GM10248 (cell line): ENCODE measurements around the gene TMC3.
"Not testable (repeated sequence)": the region's sequence is repeated elsewhere in the genome, so short reads cannot be mapped to it uniquely, and the experiment has no call there.

ENCODE experiments used
- CTCF ChIA-PET: fragments of 300-600 bp; sonication (Branson Sonifier 250); formaldehyde crosslinking; extraction: SDS; loops from one replicate; lab custom pipeline; 2021; ENCODE audit warnings: antibody characterized with exemption; lab: Yijun Ruan, JAX
- POLR2A ChIA-PET: fragments of 350-650 bp; sonication (Branson Sonifier 250); formaldehyde crosslinking; extraction: SDS; loops from one replicate; lab custom pipeline; 2020; ENCODE audit warnings: antibody characterized with exemption; lab: Yijun Ruan, JAX
- DNase-seq: peaks from one replicate; pipeline ENCODE4 v3.0.0; 2012; ENCODE audit errors: extremely low spot score
- TF ChIP-seq, protein P1 (sequence below): IDR thresholded peaks from 2 replicates; pipeline ENCODE4 v1.5.1; 2012; ENCODE audit warnings: mild to moderate bottlenecking, low read depth; ENCODE audit errors: extremely low read depth, missing control alignments, control extremely low read depth

The TMC3 gene

DNA sequence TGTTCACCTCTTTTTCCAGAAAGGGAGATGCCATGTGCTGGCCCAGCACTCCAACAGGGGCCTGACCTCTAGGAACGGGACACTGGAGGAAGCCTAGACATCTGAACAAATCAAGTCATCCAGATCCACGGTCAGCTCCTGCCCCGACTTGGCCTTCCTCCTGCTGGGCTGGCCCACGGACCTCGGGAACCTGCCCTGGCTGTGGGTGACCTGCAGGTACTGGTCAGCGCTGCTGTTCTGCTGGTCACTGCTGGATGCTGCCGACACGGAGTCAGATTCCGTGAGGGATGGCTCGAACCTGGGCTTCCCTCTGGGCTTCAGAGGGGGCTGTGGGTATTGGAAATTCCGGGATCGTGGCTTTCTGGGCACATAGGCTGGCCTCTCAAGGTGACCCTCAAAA is 41.7 kb downstream of the TMC3 start:
- CTCF ChIA-PET = interaction anchor here (0.9 to 8.4 kb wide), 4 partner anchors 24 to 66 kb away, joined by 4 to 82 read pairs (median 5); no protein-coding TSS in a partner anchor
- DNase-seq = no peak
- POLR2A ChIA-PET = no interaction called here
- TF ChIP-seq, protein P1, sequence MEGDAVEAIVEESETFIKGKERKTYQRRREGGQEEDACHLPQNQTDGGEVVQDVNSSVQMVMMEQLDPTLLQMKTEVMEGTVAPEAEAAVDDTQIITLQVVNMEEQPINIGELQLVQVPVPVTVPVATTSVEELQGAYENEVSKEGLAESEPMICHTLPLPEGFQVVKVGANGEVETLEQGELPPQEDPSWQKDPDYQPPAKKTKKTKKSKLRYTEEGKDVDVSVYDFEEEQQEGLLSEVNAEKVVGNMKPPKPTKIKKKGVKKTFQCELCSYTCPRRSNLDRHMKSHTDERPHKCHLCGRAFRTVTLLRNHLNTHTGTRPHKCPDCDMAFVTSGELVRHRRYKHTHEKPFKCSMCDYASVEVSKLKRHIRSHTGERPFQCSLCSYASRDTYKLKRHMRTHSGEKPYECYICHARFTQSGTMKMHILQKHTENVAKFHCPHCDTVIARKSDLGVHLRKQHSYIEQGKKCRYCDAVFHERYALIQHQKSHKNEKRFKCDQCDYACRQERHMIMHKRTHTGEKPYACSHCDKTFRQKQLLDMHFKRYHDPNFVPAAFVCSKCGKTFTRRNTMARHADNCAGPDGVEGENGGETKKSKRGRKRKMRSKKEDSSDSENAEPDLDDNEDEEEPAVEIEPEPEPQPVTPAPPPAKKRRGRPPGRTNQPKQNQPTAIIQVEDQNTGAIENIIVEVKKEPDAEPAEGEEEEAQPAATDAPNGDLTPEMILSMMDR = no peak

DNA sequence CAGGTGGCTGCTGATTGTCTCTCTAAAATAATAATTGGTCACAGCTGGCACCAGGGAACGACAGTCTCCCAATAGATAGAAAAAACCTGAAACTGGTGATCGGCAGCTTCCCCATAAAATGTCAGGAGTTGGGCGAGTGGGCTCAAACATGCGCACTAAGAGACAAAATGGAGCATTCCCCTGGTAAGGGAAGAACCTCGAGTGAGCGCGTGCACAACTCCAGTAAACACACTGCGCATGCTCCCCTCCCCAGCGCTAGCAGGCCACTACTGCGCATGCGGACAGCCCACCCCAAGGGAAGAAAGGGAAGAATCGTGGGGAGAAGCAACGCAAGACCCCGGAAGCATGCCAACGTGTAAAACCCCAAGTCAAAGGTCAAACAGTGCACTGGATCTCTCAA is 42.4 kb downstream of the TMC3 start:
- TF ChIP-seq, protein P1 = no peak
- POLR2A ChIA-PET = no interaction called here
- CTCF ChIA-PET = interaction anchor here (0.9 to 8.4 kb wide), 4 partner anchors 25 to 66 kb away, joined by 4 to 82 read pairs (median 5); no protein-coding TSS in a partner anchor
- no peak for DNase-seq

DNA sequence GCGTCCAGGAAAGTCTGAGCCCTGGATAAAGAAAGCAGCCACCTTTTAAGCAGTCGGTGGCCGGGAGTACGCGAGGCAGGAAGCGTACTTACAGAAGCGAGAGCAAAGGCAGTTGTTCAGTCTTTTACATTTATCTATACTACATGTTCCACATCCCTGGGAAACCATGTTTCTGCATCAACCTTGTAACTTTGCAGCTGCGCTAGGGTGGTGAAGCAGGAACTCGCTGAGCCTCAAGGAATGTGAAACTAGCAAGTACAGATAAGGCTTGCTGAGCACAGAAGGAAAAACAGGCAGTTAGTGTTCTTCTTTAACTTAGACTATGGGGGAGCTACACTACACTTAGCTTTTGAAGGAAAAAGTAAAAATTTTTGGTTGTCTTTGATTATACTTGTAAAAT is 42.9 kb downstream of the TMC3 start:
- POLR2A ChIA-PET, DNase-seq: not testable (repeated sequence)
- CTCF ChIA-PET = interaction anchor here (1.3 to 8.4 kb wide), 3 partner anchors 26 to 65 kb away, joined by 4 to 82 read pairs (median 6); no protein-coding TSS in a partner anchor

DNA sequence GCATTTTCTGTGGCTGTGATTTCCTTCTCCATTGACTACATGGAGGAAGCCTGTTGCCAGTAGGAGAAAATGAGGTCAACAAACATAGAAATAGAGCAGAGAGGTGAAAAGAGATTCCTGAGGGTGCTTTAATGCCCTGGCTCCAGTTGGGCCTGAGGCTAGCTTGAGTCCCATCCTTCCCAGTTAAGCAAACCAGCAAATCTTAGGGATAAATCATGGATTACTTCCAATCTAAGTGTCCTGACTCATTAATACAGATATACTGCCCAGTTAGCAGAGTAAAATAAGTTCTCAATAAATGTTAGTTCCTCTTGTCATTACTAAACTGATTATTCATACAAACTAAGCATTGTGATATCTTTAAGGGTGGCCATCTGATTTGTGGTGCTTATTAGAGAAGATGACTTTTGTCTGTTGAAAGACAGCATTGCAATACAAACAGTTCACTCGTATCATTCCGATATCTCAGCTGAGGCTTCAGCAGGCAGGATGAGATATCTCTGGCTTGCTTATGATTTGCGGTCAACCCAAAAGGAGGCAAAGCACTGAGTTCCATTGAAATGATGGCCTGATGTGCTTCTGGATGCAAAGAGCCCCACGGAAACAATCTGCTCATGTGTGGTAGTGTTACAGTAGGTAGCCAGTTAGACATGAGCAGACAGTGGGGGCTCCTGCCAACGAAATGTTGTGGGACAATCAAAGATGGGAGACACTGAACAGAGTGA is 43.5 kb downstream of the TMC3 start:
- CTCF ChIA-PET = interaction anchor here (1.7 kb wide), 1 partner anchor 65 kb away, joined by 6 read pairs; no protein-coding TSS in a partner anchor
- TF ChIP-seq, protein P1 = no peak
- DNase-seq = no peak
- POLR2A ChIA-PET = no interaction called here

DNA sequence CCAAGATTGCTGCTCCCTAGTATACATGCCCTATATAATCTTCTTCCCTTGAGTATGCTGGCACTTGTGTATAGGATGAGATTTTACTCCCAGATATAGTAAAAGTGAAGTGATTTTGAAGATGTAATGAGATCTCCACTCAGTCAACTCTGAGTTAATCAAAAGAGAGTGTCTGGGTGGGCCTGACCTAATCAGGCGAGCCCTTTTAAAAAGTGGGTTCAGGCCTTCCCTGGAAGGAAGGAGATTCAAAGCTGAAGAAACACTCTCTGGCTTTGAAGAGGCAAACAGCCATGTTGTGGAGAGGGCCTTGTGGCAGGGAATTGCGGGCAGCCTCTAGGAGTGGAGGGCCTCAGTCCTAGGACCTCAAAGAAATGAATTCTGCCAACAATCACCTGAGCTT is 44.6 kb downstream of the TMC3 start:
- ChIA-PET CTCF (interaction anchor here (2.0 kb wide), 1 partner anchor 63 kb away, joined by 5 read pairs; no protein-coding TSS in a partner anchor), POLR2A (no interaction called here)
- DNase-seq = no peak
- TF ChIP-seq, protein P1 = no peak

DNA sequence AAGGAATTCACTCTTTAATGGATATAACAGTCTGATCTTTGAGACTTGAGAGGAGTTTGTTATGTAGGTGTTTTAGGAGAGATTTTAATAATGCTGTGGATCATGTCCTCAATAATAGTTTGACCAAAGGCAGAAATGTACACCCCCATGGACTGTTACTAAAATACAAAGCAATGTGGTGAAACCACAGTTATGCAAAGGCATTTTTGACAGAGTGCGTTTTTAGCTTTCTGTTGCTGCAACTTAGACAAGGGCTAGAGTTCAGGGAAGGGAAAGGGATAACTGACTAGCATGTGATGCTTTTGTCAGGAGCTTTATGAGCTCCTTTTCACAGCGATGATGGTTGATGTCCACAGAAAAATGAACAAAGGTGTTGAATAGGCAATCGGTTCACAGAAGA is 46.5 kb downstream of the TMC3 start:
- no peak for DNase-seq
- POLR2A ChIA-PET = interaction anchor here (0.6 kb wide), 1 partner anchor 1179 kb away, joined by 3 read pairs; no protein-coding TSS in a partner anchor

More for the DNA sequence above, 46.5 kb downstream of the TMC3 start:
- CTCF ChIA-PET = interaction anchor here (1.0 to 2.2 kb wide), 16 partner anchors 10 to 221 kb away, joined by 3 to 16 read pairs (median 3); no protein-coding TSS in a partner anchor
- TF ChIP-seq, protein P1 = no peak
